Endodermal cell (in vitro differentiated cells): ENCODE results near the gene RBM25. TPM values are rescaled to one million over a fixed set of nuclear protein-coding genes. Genes with fewer than 3 reads are reported as not detected.

Experiments
- DNase-seq: peaks from one replicate; pipeline ENCODE4 v3.0.0-alpha.2; 2017
- H3K27ac ChIP-seq: 2 replicates; pipeline ENCODE4 v1.5.1; 2013; ENCODE audit warnings: mild to moderate bottlenecking, low read depth, low read length, moderate library complexity
- H3K27me3 ChIP-seq: 2 replicates; pipeline ENCODE4 v1.6.1; 2013; ENCODE audit warnings: mild to moderate bottlenecking, low read length, moderate library complexity; ENCODE audit not compliant: insufficient read depth, control insufficient read depth, poor library complexity, severe bottlenecking
- H3K36me3 ChIP-seq: 2 replicates; pipeline ENCODE4 v1.7.0; 2013; ENCODE audit warnings: mild to moderate bottlenecking, low read length, moderate library complexity; ENCODE audit not compliant: control insufficient read depth, insufficient read depth
- H3K4me1 ChIP-seq: one replicate; pipeline ENCODE4 v1.7.0; 2013; ENCODE audit warnings: low read length; ENCODE audit not compliant: control insufficient read depth, insufficient read depth
- H3K4me3 ChIP-seq: 2 replicates; pipeline ENCODE4 v1.5.1; 2013; ENCODE audit warnings: mild to moderate bottlenecking, low read length, moderate library complexity
- H3K9ac ChIP-seq: 2 replicates; pipeline ENCODE4 v1.6.1; 2013; ENCODE audit warnings: mild to moderate bottlenecking, low read length, moderate library complexity; ENCODE audit not compliant: poor library complexity, severe bottlenecking; ENCODE audit errors: extremely low read depth
- H3K9me3 ChIP-seq: 2 replicates; pipeline ENCODE4 v1.6.1; 2013; ENCODE audit warnings: mild to moderate bottlenecking, low read length, moderate library complexity; ENCODE audit not compliant: control insufficient read depth
- H3K27ac Mint-ChIP-seq: 2 replicates; pipeline ENCODE4 v1.8.0; 2020; ENCODE audit warnings: mixed read lengths
- H3K27me3 Mint-ChIP-seq: 2 replicates; pipeline ENCODE4 v1.8.0; 2021; ENCODE audit warnings: mild to moderate bottlenecking, mixed read lengths; ENCODE audit not compliant: insufficient read depth
- H3K36me3 Mint-ChIP-seq: 2 replicates; pipeline ENCODE4 v1.8.0; 2020; ENCODE audit warnings: low read depth, mixed read lengths
- H3K4me1 Mint-ChIP-seq: 2 replicates; pipeline ENCODE4 v1.8.0; 2020; ENCODE audit warnings: mixed read lengths
- H3K4me3 Mint-ChIP-seq: 2 replicates; pipeline ENCODE4 v1.8.0; 2020; ENCODE audit warnings: mild to moderate bottlenecking, moderate library complexity, mixed read lengths
- H3K9me3 Mint-ChIP-seq: 2 replicates; pipeline ENCODE4 v1.8.0; 2020; ENCODE audit warnings: mild to moderate bottlenecking, mixed read lengths
- CTCF ChIP-seq: fragments of 200-600 bp; sonication (generic); conservative IDR thresholded peaks from 2 replicates; pipeline ENCODE4 v1.5.0; 2021; ENCODE audit warnings: antibody characterized with exemption, mild to moderate bottlenecking
- WGBS, 2 experiments: methylation state at CpG; one replicate each; pipeline versions ENCODE4 v1.1.5 to v1.1.7; 2013; ENCODE audit warnings: missing lambda C conversion rate in 2 of 2, mixed read lengths in 1 of 2; ENCODE audit not compliant: insufficient coverage in 1 of 2, insufficient read length in 1 of 2; 5-methylcytosine and 5-hydroxymethylcytosine counted together
- total RNA-seq, 2 donors: library from RNA; stranded (reverse); fragmentation: NEBNext Ultra II Directional in 1 of 2; extraction: Animal tissue kit (Norgen Biotek cat#: 25700) in 1 of 2; gene quantifications; 2 replicates in 1 of 2; 3 replicates in 1 of 2; pipeline ENCODE4 v1.2.1, GENCODE V29; 2021

RBM25 gene
- total RNA-seq, 2 donors from 2014 or later, result 132 to 164 TPM

- WGBS, 2 experiments, result 97 to 100% methylated on average over 2 to 4 of the region's 4 CpGs
- H3K27me3 Mint-ChIP-seq, result no peaks in the 10 kb centered on the region
- Histone ChIP-seq H3K4me1 (no peaks in the 10 kb centered on the region), H3K27ac (no peak overlapping the region), H3K27me3 (no peaks in the 10 kb centered on the region), H3K4me3 (peak overlapping the region; percentile 53), H3K9me3 (no peaks in the 10 kb centered on the region), H3K9ac (no peak overlapping the region), H3K36me3 (peaks cover 46% of the 10 kb centered on the region)
- no peak for DNase-seq
- TF ChIP-seq CTCF, result no peak
- H3K36me3 Mint-ChIP-seq, result peaks cover 38% of the 10 kb centered on the region
- H3K4me1 Mint-ChIP-seq, result peaks cover 13% of the 10 kb centered on the region
- no peak overlapping the region for H3K27ac Mint-ChIP-seq
- H3K9me3 Mint-ChIP-seq, result no peaks in the 10 kb centered on the region
- no peak overlapping the region for H3K4me3 Mint-ChIP-seq
Measured at GRCh38 chr14:73022051-73022450, 36.3 kb upstream of the RBM25 start.

- Mint-ChIP-seq H3K27ac (no peak overlapping the region), H3K4me3 (peak overlapping the region; percentile 81), H3K9me3 (no peaks in the 10 kb centered on the region), H3K27me3 (no peaks in the 10 kb centered on the region), H3K4me1 (peaks cover 19% of the 10 kb centered on the region), H3K36me3 (peaks cover 25% of the 10 kb centered on the region)
- Histone ChIP-seq H3K27me3 (no peaks in the 10 kb centered on the region), H3K27ac (no peak overlapping the region), H3K4me1 (peaks cover 5% of the 10 kb centered on the region), H3K9ac (peak overlapping the region; percentile 59), H3K36me3 (peaks cover 34% of the 10 kb centered on the region), H3K4me3 (peak overlapping the region; percentile 88), H3K9me3 (no peaks in the 10 kb centered on the region)
- WGBS, 2 experiments, result 87 to 91% methylated on average over 2 to 3 of the region's 3 CpGs
- DNase-seq, result no peak
- TF ChIP-seq CTCF, result no peak
Measured at GRCh38 chr14:73025544-73025943, 32.8 kb upstream of the RBM25 start.

GRCh38 chr14:73026243-73026844, 32.0 kb upstream of the RBM25 start:
- no peak for TF ChIP-seq CTCF
- Histone ChIP-seq H3K4me1 (peaks cover 5% of the 10 kb centered on the region), H3K27me3 (no peaks in the 10 kb centered on the region), H3K9me3 (no peaks in the 10 kb centered on the region), H3K36me3 (peaks cover 29% of the 10 kb centered on the region), H3K9ac (peak overlapping the region; percentile 59), H3K4me3 (peak overlapping the region; percentile 88), H3K27ac (no peak overlapping the region)
- Mint-ChIP-seq H3K27me3 (no peaks in the 10 kb centered on the region), H3K27ac (peak overlapping the region; percentile 90), H3K36me3 (peaks cover 25% of the 10 kb centered on the region), H3K4me3 (peak overlapping the region; percentile 81), H3K4me1 (peaks cover 19% of the 10 kb centered on the region), H3K9me3 (no peaks in the 10 kb centered on the region)
- 0 to 7% methylated on average over 4 to 13 of the region's 21 CpGs for WGBS, 2 experiments
- DNase-seq, result peak; percentile 44
